Measurements from ENCODE around the gene PHKA1.
"Not testable (repeated sequence)": the region's sequence is repeated elsewhere in the genome, so short reads cannot be mapped to it uniquely, and the experiment has no call there.

The PHKA1 gene

DNA sequence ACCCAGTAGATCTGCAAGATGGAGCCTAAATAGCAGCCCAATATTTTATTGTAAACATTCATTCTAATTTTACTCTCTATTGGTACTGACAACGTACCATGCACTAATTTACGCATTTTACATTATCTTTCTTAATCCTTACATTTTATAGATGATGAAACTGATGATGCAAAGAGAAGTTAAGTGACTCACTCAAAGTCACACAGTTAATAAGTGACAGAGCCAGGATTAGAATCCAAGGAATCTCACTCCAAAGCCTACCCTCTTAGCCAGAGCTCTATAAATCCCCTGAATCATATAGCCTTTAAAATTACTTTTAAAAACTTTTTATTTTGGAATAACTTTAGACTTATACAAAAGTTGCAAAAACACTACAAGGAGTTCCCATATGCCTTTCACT is 37.6 kb downstream of the PHKA1 start:
- no peak overlapping the region for H3K4me3 ChIP-seq (ENCODE audit: low read length)
- DNase-seq (ENCODE audit: low read depth, low spot score), result no peak

DNA sequence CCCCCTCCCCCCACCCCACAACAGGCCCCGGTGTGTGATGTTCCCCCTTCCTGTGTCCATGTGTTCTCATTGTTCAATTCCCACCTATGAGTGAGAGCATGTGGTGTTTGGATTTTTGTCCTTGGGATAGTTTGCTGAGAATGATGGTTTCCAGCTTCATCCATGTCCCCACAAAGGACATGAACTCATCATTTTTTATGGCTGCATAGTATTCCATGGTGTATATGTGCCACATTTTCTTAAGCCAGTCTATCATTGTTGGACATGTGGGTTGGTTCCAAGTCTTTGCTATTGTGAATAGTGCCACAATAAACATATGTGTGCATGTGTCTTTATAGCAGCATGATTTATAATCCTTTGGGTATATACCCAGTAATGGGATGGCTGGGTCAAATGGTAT is 40.2 kb downstream of the PHKA1 start:
- not testable (repeated sequence) for DNase-seq (ENCODE audit: low read depth, low spot score); H3K4me3 ChIP-seq (ENCODE audit: low read length)

DNA sequence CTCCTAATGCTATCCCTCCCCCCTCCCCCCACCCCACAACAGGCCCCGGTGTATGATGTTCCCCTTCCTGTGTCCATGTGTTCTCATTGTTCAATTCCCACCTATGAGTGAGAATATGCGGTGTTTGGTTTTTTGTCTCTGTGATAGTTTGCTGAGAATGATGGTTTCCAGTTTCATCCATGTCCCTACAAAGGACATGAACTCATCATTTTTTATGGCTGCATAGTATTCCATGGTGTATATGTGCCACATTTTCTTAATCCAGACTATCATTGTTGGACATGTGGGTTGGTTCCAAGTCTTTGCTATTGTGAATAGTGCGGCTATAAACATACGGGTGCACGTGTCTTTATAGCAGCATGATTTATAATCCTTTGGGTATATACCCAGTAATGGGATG is 44.6 kb downstream of the PHKA1 start:
- not testable (repeated sequence) for H3K4me3 ChIP-seq (ENCODE audit: low read length); DNase-seq (ENCODE audit: low read depth, low spot score)

DNA sequence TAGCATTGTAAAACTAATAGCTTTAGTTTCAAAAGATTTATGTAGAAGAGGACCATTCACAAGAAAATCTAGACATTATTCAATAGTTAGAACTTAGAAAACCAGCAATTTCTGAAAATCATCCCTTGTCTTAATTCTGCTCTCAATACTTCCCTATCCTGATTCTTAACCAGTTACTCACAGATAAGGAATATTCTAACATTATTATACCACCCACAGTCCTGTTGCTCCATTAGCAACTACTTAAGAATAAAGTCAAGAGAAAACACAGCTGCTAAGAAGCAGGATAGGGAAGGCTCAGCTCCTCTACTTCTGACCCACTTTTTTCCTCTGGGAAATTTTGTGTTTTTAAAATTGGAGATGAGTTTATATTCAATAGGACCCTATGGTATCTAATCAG is 47.7 kb downstream of the PHKA1 start:
- no peak overlapping the region for H3K4me3 ChIP-seq (ENCODE audit: low read length)
- no peak for DNase-seq (ENCODE audit: low read depth, low spot score)

DNA sequence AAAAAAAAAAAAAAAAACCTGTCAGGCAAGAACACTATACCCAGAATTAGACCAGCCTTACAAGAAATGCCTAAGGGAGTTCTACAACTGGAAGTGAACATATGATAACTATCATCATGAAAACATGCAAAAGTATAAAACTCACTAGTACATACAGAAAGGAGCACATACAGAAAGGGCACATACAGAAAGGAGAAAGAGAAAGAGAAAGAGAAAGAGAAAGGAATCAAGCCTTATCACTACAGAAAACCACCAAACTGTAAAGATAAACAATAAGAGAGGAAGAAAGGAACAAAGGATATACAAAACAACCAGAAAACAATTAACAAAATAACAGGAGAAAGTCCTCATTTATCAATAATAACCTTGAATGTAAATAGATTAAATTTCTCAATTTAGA is 50.4 kb downstream of the PHKA1 start:
- no peak for DNase-seq (ENCODE audit: low read depth, low spot score)
- H3K4me3 ChIP-seq (ENCODE audit: low read length), result no peak overlapping the region

DNA sequence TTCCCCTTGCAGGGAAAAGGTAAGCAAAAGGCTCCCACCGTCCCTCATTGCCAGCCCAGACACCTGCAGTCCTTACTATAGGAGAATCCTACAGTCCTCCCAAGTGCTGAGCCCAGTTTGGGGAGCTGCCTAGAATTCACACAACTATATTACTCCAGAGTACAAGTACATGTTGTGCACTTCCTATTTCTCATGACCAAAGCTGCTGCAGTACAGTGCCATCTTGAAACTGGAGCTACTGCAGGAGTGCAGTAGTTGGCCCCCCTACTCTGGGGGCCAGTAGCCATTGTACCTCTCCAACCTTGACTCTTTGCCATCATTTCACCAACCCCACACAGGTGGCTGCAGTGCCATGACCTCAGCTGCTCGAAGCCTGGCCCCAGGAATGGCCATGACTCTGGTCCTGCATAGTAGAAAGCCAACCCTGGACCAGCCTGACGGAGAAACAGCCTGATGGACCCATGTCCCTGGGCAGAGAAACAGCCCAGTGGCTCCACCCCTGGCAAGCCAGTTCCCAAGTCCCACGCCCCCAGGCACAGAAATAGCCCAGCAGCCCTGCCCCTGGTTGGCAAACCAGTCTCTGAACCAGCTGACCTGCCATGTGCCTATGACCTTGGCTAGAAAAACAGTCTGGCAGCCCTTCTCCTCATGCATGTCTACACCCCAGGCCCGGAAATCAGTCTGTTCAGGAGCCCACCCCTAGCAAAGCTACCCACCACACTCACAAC is 51.9 kb downstream of the PHKA1 start:
- no peak overlapping the region for H3K4me3 ChIP-seq (ENCODE audit: low read length)
- DNase-seq (ENCODE audit: low read depth, low spot score), result no peak

DNA sequence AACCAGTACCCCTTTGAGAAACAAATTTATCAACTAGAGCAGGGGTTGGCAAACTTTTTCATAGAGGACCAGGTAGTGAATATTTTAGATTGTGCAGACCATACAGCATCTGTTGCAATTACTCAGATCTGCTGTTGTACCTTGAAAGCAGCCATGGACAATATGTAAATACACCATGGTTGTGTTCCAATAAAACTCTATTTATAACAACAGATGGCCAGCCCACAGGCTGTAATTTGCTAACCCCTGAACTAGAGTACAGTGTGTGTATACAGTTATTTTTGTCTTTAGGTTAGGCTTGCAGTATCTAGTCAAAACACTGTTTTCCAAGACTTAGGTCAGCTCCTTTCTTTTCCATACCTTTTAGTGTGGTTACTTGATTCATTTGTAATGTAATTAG is 54.4 kb downstream of the PHKA1 start:
- no peak for DNase-seq (ENCODE audit: low read depth, low spot score)
- no peak overlapping the region for H3K4me3 ChIP-seq (ENCODE audit: low read length)

DNA sequence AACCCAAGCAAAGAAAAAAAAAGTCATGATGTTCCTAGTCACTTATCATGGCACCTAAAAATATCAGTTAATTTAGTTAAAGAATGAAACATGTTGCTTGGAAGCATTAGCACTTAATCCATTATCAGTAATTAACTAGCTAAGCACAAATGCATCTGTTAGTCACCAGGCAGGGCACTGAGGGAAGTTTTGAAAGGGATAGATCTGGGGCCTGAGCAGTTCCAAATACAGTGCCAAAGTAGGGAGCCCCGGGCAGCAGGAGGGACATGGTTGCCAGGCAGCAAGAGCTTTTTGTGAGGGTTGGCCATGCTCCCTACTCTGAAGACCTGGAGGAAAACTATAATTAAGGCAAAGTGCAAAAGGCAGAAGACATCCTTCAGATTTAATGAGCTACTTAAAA is 62.0 kb downstream of the PHKA1 start:
- H3K4me3 ChIP-seq (ENCODE audit: low read length), result no peak overlapping the region
- DNase-seq (ENCODE audit: low read depth, low spot score), result no peak

DNA sequence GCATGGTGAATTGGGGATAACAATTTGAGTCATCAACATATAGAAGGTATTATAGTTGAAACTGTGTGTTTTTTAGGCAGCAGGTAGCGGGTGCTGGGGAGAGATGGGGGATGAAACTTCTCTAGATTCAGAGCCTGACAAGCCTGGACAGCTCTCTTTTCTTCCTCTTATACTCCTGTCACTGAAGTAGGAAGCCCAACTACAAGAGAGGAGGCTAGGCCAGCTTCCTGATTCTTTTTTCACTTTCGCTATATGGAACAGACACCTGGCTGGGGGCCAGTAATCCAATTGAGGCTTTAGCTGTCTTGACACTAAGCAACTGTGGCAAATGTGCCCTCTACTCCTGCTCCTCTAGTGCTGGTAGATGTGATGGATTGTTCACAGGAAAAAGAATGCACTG is 69.2 kb downstream of the PHKA1 start:
- no peak overlapping the region for H3K4me3 ChIP-seq (ENCODE audit: low read length)
- no peak for DNase-seq (ENCODE audit: low read depth, low spot score)

DNA sequence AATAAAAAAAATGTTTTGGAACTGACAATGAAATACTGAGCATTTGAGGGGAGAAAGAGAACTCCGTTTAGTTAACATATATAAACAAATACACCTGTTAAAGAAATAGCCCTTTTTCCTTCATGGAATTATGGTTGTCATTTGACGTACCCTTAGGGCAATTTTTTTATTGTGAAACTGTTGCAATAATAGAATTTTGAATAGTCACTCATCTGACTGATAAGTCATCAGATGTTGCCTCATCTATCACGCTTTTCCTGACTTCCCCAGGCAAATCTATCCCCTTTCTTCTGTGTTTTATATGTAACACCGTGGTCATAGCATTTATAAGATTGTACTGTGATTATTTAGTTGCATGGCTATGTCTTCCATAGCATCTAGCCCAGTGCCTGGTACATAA is 72.5 kb downstream of the PHKA1 start:
- no peak overlapping the region for H3K4me3 ChIP-seq (ENCODE audit: low read length)
- no peak for DNase-seq (ENCODE audit: low read depth, low spot score)

DNA sequence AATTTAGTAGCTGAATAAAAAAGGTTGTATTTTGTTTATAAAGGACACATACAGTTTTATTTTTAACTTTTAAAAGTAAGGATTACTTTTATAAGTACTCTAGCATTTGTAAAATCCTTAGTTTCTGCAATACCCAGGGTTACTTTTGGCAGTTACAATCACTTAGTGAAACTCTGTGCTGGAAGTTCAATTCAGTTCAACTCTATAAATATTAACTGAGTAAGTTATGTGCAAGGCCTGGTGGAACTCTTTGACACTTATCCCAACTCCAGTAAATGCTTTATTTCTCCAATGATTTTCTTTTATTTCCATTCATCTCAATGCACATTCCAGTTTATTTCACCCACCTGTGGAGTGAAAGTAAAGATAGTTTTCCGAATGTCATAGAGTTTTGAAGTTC is 78.2 kb downstream of the PHKA1 start:
- DNase-seq (ENCODE audit: low read depth, low spot score), result no peak
- no peak overlapping the region for H3K4me3 ChIP-seq (ENCODE audit: low read length)

DNA sequence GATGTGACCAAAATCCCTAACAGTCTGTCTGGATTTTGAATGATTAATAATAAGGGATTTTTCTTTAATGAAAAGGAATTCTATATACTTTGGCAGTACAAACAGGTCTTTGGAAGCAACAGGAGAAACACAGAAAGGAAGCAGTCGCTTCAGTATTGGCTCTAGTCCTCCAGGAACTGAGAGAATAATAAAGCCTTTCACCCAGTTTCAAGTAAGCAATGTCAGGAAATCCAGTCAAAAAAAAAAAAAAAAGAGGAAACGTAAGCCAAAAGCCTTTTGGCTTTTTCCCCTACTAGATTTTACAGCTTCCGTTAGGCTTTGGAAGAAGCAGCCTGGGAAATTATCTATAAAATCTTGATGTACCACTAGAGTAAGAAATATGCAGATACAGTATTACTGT is 79.8 kb downstream of the PHKA1 start:
- H3K4me3 ChIP-seq (ENCODE audit: low read length), result no peak overlapping the region
- DNase-seq (ENCODE audit: low read depth, low spot score), result no peak

DNA sequence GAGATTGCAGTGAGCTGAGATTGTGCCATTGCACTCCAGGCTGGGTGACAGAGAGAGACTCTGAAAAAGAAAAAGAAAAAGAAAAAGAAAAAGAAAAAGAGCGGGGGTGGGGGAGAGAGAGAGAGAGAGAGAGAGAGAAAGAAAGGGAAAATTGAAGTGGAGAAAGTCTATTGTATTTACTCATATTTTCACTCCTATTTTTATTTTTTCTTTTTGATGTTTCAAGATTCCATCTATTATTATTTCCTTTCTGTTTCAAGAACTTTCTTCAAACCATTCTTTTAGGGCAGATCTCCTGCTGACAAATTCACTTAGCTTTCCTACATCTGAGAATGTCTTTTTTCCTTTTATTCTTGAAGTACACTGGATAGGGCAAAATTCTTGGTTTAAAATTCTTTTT is 83.9 kb downstream of the PHKA1 start:
- no peak for DNase-seq (ENCODE audit: low read depth, low spot score)
- H3K4me3 ChIP-seq (ENCODE audit: low read length), result no peak overlapping the region

DNA sequence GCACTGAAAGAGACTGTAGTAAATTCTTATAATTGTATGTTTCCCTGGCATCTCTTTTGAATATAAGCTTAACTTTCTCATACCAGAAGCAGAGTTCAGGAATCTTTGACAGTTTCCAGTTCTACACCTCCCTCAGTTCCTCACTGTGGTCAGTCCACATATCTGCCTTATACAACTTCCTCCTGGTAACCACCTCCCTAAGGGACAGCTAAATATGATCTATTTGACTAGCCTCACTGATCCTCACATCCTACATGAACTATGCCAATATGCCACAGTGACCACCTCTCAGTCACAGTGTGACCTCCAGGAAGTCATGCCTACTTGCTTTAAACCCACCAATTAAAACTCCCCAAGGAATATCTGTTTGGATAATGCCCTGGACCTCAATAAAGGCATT is 89.9 kb downstream of the PHKA1 start:
- DNase-seq (ENCODE audit: low read depth, low spot score), result no peak
- H3K4me3 ChIP-seq (ENCODE audit: low read length), result no peak overlapping the region

DNA sequence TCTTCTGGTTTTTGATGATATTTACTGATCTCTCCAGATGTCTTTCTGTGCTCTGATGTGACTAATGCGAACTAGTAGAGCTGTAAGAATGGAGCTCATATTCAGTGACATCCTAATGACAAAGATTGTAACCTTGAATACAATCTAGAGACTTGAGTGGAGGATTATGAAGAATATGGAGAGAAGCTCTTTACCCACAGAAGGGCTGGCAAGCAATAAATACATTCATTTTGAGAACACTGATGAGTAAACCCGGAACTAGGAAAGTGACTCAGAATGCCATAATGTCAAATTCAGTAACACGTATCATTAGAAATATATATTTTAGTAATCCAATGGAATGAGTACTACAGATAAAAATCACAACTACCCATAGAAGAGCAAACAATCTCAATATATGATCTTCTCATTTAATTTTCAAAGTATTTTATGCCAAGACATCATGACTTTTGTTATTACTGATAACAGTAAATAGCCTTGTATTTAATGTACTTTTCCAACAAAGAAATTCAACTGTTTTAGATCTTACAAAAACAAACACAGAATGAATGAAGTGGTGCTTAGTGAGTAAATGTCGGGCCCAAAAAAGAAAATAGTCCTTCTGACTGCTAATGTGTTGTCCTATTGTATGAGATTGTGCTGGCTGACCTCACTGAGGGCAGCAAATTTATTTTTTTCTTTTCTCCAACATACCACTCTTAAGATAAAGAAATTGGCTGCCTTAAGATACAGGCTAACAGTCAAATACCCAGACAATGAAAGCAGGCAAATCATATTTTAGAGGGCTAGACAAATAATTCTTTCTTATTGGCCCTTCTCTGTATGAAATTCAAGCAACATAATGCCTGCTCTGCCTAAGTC is 92.3 kb downstream of the PHKA1 start:
- no peak overlapping the region for H3K4me3 ChIP-seq (ENCODE audit: low read length)
- no peak for DNase-seq (ENCODE audit: low read depth, low spot score)

DNA sequence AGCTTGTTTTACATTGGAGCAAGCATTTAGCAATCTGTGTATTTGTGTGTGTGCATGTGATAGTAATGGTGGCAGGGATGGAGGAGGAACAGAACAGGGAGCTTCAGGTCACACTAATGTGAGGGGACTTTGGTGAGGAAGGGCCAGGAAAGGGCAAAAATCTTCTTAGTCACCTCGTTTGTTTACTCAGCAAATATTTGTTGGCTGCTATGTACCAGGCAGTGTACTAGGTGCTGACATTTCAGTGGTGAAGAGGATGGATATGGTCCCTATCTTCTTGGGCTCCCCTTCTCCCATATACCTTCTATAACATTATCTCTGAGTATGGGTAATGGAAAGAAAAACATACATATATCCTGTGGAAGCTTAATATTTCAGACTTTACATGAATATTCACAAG is 92.9 kb downstream of the PHKA1 start:
- DNase-seq (ENCODE audit: low read depth, low spot score), result no peak
- H3K4me3 ChIP-seq (ENCODE audit: low read length), result no peak overlapping the region

DNA sequence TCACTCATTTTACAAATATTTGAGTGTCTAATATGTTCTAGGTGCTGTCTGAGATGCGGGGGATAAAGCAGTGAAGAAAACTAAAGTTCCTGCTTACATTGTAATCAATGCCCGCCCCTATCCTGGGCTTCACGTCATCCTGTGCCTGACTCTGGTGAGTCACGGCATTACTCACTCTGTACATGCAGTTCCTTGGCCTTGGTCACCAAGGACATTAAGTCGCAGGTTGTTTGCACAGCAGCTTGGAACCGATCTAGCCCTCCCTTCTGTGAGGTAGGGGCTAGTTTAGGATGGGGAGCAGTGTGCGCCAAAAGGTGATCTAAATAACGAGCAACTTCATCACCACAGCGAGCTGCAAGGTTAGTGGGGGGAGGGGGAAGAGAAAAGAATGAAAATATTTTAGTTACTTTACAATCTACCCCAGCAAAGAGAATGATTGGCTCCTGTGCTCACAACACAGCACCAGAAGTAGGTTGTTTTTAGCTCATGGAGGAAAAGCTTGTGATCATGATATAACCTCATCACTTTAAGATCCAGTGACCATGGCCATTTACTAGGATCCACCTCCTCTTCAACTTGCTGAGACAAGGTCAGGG is 93.5 kb downstream of the PHKA1 start:
- DNase-seq (ENCODE audit: low read depth, low spot score), result no peak
- no peak overlapping the region for H3K4me3 ChIP-seq (ENCODE audit: low read length)

DNA sequence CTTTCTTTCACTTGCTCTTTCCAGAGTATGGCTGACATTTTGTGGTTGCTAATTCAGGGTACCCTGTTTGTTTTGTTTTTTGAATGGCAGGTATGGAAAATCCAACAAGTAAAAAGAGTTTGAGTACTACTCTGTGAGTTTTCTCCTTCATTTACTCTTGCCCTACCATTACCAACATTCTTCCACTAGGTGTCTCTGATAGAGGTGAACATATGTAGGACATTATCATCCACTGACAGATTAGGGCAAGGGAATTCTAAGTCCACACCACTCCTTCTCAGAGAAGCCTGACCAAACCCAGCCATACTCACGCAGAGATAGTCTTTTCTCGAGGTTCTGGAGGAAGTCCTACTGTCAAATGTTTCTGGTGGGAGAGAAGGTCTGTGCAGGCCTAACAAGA is 104.8 kb downstream of the PHKA1 start:
- H3K4me3 ChIP-seq (ENCODE audit: low read length), result no peak overlapping the region
- DNase-seq (ENCODE audit: low read depth, low spot score), result peak; percentile 1

DNA sequence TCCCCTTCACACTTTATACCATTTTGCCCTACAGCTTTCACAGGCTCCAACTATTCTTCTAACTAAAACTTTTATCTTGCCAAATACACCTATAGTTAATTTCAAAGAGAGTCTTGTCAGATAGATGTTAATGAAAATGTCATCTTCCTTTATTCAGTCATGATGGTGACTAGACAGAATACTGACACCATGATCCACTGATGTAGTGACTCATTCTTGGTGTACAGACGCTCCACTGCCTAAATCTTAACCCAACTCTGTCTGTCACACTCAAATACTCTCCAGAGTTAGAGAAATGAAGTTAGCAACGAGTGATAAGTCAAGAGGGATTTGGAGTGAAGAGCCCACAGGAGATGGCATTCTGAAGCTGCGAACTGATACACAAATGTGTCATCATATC is 109.4 kb downstream of the PHKA1 start:
- no peak overlapping the region for H3K4me3 ChIP-seq (ENCODE audit: low read length)
- DNase-seq (ENCODE audit: low read depth, low spot score), result no peak

DNA sequence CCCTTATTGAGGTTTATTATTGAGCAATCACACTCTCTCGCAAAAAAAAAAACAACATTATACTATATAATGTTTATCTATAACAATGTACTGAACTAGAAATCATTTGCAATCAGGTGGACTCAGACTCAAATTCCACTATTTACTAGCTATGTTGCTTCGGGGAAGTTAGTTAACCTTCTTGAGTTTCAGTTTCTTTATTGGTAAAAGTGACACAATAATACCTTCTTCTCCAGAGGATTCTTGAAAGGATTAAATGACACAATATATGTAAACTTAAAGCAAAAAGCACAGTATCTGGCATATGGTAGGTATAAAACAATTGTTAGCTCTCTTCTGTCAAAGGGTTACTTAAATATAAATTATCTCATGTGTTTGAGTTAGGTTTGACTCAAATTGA is 110.0 kb downstream of the PHKA1 start:
- no peak overlapping the region for H3K4me3 ChIP-seq (ENCODE audit: low read length)
- DNase-seq (ENCODE audit: low read depth, low spot score), result no peak

Data from Jurkat, Clone E6-1 (cell line).